ENCODE results near the gene KIF21A. TPM values are rescaled to one million over a fixed set of nuclear protein-coding genes. Genes with fewer than 3 reads are reported as not detected.

KIF21A gene, protein sequence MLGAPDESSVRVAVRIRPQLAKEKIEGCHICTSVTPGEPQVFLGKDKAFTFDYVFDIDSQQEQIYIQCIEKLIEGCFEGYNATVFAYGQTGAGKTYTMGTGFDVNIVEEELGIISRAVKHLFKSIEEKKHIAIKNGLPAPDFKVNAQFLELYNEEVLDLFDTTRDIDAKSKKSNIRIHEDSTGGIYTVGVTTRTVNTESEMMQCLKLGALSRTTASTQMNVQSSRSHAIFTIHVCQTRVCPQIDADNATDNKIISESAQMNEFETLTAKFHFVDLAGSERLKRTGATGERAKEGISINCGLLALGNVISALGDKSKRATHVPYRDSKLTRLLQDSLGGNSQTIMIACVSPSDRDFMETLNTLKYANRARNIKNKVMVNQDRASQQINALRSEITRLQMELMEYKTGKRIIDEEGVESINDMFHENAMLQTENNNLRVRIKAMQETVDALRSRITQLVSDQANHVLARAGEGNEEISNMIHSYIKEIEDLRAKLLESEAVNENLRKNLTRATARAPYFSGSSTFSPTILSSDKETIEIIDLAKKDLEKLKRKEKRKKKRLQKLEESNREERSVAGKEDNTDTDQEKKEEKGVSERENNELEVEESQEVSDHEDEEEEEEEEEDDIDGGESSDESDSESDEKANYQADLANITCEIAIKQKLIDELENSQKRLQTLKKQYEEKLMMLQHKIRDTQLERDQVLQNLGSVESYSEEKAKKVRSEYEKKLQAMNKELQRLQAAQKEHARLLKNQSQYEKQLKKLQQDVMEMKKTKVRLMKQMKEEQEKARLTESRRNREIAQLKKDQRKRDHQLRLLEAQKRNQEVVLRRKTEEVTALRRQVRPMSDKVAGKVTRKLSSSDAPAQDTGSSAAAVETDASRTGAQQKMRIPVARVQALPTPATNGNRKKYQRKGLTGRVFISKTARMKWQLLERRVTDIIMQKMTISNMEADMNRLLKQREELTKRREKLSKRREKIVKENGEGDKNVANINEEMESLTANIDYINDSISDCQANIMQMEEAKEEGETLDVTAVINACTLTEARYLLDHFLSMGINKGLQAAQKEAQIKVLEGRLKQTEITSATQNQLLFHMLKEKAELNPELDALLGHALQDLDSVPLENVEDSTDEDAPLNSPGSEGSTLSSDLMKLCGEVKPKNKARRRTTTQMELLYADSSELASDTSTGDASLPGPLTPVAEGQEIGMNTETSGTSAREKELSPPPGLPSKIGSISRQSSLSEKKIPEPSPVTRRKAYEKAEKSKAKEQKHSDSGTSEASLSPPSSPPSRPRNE (N-terminal part only)
- total RNA-seq (2022; extraction: Qiagen RNA extraction; ENCODE audit: low read depth) = 19.3 to 24.1 TPM (median 21.8 TPM) in 5 replicates

GRCh38 chr12:39443081-39443928, at the start of gene KIF21A:
TSS of gene KIF21A (minus strand) at chr12:39443120. CDS start at chr12:39442970, 150 bp downstream.

Other genes starting within 250 kb of the KIF21A start
- gene ABCD2, start 176.7 kb upstream of the KIF21A start, total RNA-seq (2022; extraction: Qiagen RNA extraction; ENCODE audit: low read depth) = not detected in 5 replicates

Data from A549 treated with CpdA at 1 μM for 4 hours (cell line).